Colonic mucosa (tissue), 4 donors: ENCODE data around the gene FGA. TPM values are rescaled to one million over a fixed set of nuclear protein-coding genes. Genes with fewer than 3 reads are reported as not detected.
"Not testable (repeated sequence)": the region's sequence is repeated elsewhere in the genome, so short reads cannot be mapped to it uniquely, and the experiment has no call there.

Experiments used
- DNase-seq: peaks from one replicate; pipeline ENCODE4 v3.0.0-alpha.2; 2020
- H3K27ac ChIP-seq: fragments of 200-600 bp; one replicate; pipeline ENCODE4 v1.8.0; 2021
- H3K27me3 ChIP-seq: fragments of 200-600 bp; one replicate; pipeline ENCODE4 v1.8.0; 2021
- H3K36me3 ChIP-seq: fragments of 200-600 bp; one replicate; pipeline ENCODE4 v1.8.0; 2021
- H3K4me1 ChIP-seq: fragments of 200-600 bp; one replicate; pipeline ENCODE4 v1.8.0; 2021; ENCODE audit warnings: mild to moderate bottlenecking
- H3K4me3 ChIP-seq: fragments of 200-600 bp; one replicate; pipeline ENCODE4 v1.8.0; 2021
- H3K9ac ChIP-seq, 2 donors: one replicate each; pipeline ENCODE4 v1.7.0; 2013; ENCODE audit warnings: control low read depth in 2 of 2, low read depth in 2 of 2, low read length in 2 of 2
- H3K9me3 ChIP-seq: fragments of 200-600 bp; one replicate; pipeline ENCODE4 v1.8.0; 2021
- CTCF ChIP-seq: fragments of 200-600 bp; IDR thresholded peaks from one replicate; pipeline ENCODE4 v1.8.0; 2022; ENCODE audit warnings: antibody characterized with exemption, mild to moderate bottlenecking
- intact Hi-C: fragments of 100-400 bp; cut with DNase I; formaldehyde crosslinking; loops from one replicate; pipeline ENCODE4 v1.14.1; 2022
- total RNA-seq, 2 donors: library from RNA; stranded (reverse); fragmentation: NEBNext Ultra II Directional in 1 of 2; extraction: Animal tissue kit (Norgen Biotek cat#: 25700) in 1 of 2; gene quantifications; one replicate each; pipeline ENCODE4 v1.2.1, GENCODE V29; 2021
- donor health status: healthy.
- donor health status: DM: no; HTN: no; CAD: no.
- donor health status: DM: no; HTN: no; CAD: no.

FGA gene
- total RNA-seq, 2 donors from 2014 or later = 0.24 to 9.2 TPM

DNA sequence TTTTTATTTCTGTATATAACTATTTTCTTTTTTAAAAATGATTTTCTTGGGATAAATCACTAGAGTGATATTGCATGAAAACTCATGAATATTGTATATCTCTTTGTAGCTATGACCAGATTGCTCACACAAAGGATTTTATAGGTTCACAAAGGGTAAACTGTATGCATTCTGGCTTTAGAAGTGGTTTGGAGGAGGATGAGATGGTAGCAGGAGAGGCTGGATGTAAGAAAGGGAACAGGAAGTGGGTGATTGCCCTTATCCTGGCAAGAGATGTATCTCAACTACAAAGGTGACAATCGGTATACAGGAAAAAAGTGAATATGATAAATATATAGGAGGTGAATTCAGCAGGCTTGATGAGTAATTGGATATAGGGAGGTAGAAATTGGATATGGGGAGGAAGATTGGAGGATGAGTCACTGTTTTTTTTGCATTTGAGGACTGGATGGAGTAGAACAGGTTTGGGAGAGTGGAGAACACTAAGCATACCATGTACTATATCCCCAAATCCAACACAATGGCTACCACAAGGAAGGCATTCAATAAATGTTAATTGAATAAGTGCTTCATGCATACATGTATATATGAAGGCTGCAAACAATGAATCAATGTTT lies 12.0 kb upstream of the FGA start:
- no peak for DNase-seq
- Histone ChIP-seq H3K4me3 (no peak overlapping the region), H3K9me3 (no peaks in the 10 kb centered on the region), H3K27me3 (no peaks in the 10 kb centered on the region), H3K27ac (no peak overlapping the region), H3K4me1 (no peaks in the 10 kb centered on the region), H3K36me3 (no peaks in the 10 kb centered on the region), H3K9ac (no peak overlapping the region)
- intact Hi-C loops = no loop called here
- TF ChIP-seq CTCF = no peak

DNA sequence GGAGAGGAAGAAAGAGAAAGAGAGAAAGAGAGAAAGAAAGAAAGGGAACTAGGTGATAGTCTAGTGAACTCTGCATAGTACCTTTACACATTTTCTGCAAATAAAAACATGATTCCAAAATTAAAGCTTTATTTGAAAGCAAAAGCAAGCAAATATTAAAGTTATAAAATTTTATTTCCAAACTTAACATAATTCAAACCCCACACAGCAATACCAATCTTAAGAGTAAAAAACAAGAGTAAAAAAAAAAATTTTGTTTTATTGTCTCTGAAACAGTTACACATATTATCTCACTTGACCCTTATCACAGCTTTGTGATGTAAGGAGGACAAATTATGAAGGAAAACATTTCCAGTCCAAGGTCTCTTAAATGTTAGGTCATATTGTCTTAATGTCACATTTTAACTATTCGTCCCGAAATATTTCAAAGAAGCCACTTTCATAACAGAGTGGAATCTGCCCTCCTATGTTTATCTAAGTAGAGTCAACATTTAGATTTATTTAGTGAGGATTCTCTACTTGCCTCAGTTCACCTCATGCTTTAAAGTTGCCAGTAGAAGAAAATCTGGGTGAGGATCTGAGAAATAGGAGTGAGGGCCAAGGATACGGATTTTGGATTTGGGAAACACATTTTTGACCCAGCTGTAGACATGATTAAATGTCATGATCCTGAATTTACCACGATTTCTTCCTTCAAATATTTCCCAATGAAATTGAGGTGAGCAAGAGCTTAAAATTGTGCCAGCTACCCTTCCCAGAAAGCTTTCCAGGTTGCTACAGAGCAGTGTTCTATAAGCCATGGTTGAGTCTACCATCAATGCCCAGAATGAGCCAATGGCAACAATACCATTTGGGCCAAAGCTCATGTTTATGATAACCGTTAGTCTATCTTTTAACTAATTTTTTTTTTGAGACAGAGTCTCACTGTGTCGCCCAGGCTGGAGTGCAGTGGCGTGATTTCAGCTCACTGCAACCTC lies 7.5 kb upstream of the FGA start:
- no peak for TF ChIP-seq CTCF
- intact Hi-C loops = no loop called here
- DNase-seq = no peak

DNA sequence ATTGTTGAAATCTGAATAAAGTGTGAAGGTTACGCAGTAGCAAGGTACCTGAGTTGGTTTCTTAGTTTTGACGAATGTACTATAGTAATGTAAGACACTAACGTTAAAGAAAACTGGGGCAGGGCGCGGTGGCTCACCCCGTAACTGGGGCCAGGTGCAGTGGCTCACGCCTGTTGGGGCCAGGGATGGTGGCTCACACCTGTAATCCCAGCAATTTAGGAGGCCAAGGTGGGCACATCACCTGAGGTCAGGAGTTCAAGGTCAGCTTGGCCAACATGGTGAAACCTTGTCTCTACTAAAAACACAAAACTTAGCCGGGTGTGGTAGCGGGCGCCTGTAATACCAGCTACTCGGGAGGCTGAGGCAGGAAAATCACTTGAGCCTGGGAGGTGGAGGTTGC lies 6.7 kb upstream of the FGA start:
- H3K27me3 ChIP-seq, H3K9ac ChIP-seq, DNase-seq, H3K4me3 ChIP-seq, H3K9me3 ChIP-seq, intact Hi-C loops, H3K27ac ChIP-seq, H3K36me3 ChIP-seq, H3K4me1 ChIP-seq: not testable (repeated sequence)

More for the DNA sequence above, 7.5 kb upstream of the FGA start:
- H3K36me3 ChIP-seq = no peaks in the 10 kb centered on the region
- H3K4me3 ChIP-seq = no peak overlapping the region
- no peaks in the 10 kb centered on the region for H3K9me3 ChIP-seq
- no peaks in the 10 kb centered on the region for H3K27me3 ChIP-seq
- no peak overlapping the region for H3K9ac ChIP-seq
- H3K4me1 ChIP-seq = no peaks in the 10 kb centered on the region
- no peak overlapping the region for H3K27ac ChIP-seq

DNA sequence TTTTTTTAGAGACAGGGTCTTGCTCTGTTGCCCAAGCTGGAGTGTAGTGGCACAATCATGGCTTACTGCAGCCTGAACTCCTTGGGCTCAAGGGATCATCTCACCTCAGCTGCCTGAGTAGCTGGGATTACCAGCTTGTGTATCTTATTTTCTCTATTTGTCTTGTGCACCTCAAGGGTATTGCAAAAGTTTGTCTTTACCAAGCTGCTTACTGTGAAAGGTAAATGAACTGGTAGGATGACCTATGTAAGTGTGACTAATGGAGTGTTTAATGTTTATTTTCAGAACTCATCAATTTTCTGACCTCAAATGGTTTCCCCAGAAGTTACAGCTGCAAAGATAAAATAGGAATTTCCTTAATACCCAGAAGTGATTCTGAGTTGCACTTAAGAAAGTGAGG lies 5.3 kb upstream of the FGA start:
- DNase-seq = no peak
- Histone ChIP-seq H3K4me3 (no peak overlapping the region), H3K36me3 (no peaks in the 10 kb centered on the region), H3K27me3 (no peaks in the 10 kb centered on the region), H3K9ac (no peak overlapping the region), H3K27ac (no peak overlapping the region), H3K9me3 (no peaks in the 10 kb centered on the region), H3K4me1 (no peaks in the 10 kb centered on the region)
- no peak for TF ChIP-seq CTCF
- intact Hi-C loops = no loop called here

DNA sequence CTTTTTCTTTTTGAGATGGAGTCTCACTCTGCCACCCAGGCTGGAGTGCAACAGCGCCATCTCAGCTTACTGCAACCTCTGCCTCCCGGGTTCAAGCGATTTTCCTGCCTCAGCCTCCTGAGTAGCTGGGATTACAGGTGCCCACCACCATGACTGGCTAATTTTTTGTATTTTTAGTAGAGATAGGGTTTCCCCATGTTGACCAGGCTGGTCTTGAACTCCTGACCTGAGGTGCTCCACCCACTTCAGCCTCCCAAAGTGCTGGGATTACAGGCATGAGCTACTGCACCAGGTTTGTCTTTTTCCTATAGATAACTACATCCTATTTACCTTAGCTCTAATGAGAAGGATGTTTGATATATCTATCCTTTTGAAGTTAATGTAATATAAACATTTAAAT lies 3.8 kb upstream of the FGA start:
- DNase-seq, H3K4me1 ChIP-seq, H3K27me3 ChIP-seq, H3K9me3 ChIP-seq, H3K27ac ChIP-seq, H3K9ac ChIP-seq, H3K36me3 ChIP-seq, H3K4me3 ChIP-seq, intact Hi-C loops: not testable (repeated sequence)

GRCh38 chr4:154593868-154594267 lies 3.3 kb upstream of the FGA start:
- intact Hi-C loops = no loop called here
- H3K4me3 ChIP-seq = no peak overlapping the region
- no peaks in the 10 kb centered on the region for H3K4me1 ChIP-seq

More at GRCh38 chr4:154593868-154594267, 3.3 kb upstream of the FGA start:
- Histone ChIP-seq H3K9ac (no peak overlapping the region), H3K27me3 (no peaks in the 10 kb centered on the region), H3K27ac (no peak overlapping the region), H3K9me3 (no peaks in the 10 kb centered on the region), H3K36me3 (no peaks in the 10 kb centered on the region)
- DNase-seq = no peak
- TF ChIP-seq CTCF = no peak
